Measurements from ENCODE around the gene IL31RA. TPM values are rescaled to one million over a fixed set of nuclear protein-coding genes. Genes with fewer than 3 reads are reported as not detected.

The IL31RA gene
- total RNA-seq, 2 donors from 2014 or later = 1.1 to 6.6 TPM

DNA sequence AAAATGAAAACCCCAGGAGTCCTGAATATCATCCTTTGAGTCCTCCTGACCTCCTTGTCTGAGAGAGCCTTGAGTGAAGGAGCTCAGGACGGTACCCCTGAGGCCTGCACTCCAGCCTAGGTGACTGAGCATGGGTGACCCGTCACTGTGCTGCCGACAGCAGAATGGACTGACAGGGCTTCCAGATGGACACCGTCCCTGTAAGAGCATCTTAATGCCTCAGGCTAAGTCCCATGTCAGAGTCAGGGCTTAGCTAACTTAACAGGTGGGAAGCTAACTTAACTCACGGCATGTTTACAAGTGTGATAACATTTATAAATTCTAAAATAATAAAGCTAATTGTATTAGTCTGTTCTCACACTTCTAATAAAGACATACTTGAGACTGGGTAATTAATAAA is 75.3 kb downstream of the IL31RA start:
- Histone ChIP-seq H3K4me1 (ENCODE audit: control insufficient read depth in 1 of 2, low read depth in 2 of 2) (peaks cover 0 to 4% of the 10 kb centered on the region in 2 donors), H3K36me3 (no peaks in the 10 kb centered on the region), H3K27me3 (replicated peaks; ENCODE audit: insufficient read depth) (no peaks in the 10 kb centered on the region), H3K9me3 (no peaks in the 10 kb centered on the region), H3K4me3 (no peak overlapping the region), H3K27ac (no peak overlapping the region)
- TF ChIP-seq, protein P1, sequence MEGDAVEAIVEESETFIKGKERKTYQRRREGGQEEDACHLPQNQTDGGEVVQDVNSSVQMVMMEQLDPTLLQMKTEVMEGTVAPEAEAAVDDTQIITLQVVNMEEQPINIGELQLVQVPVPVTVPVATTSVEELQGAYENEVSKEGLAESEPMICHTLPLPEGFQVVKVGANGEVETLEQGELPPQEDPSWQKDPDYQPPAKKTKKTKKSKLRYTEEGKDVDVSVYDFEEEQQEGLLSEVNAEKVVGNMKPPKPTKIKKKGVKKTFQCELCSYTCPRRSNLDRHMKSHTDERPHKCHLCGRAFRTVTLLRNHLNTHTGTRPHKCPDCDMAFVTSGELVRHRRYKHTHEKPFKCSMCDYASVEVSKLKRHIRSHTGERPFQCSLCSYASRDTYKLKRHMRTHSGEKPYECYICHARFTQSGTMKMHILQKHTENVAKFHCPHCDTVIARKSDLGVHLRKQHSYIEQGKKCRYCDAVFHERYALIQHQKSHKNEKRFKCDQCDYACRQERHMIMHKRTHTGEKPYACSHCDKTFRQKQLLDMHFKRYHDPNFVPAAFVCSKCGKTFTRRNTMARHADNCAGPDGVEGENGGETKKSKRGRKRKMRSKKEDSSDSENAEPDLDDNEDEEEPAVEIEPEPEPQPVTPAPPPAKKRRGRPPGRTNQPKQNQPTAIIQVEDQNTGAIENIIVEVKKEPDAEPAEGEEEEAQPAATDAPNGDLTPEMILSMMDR (IDR thresholded peaks at IDR 0.05) = no peak
- ATAC-seq (ENCODE audit: insufficient number of reproducible peaks, low FRiP score, low read depth) (no peak), DNase-seq (ENCODE audit: low spot score) (no peak)

DNA sequence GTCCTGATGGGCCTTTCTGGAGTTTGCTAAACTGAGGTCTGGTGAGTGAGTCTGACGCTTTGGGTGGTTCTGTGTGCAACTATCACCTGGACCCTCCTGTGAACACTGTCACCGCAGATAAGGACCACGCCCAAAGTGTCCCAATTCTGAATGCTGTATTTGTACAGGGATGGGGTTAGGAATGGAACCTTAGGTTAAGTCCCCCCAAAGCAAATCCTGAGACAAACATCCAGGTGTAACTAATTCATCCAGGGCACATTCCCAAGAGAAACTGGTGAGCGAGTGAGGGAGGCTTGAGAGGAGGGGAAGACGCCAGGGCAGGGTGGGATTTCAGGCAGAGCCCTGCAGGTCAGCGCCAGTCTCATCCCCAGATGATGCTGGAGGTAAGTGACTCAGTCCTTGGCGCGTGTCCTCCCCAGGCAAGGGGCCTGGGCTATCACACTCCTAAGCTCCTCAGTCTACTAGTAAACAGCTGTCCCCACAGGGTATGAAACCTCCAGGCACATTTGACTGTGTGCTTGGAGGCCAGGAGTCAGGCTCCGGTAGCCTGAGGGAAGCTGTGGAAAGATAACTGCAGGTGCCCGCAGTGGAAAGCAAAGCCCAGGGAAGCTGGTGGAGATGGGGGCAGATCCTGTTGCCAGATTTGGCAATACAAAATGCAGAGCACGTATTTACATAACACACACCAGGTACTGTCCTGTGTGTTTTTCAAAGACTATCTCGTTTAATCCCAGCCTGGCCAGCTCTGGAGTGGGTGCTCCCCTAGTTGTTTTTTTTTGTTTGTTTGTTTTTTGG is 76.9 kb downstream of the IL31RA start:
- ATAC-seq (ENCODE audit: insufficient number of reproducible peaks, low FRiP score, low read depth) = no peak
- TF ChIP-seq, protein P1 (IDR thresholded peaks at IDR 0.05) = no peak
- Histone ChIP-seq H3K9me3 (no peaks in the 10 kb centered on the region), H3K27ac (no peak overlapping the region), H3K4me1 (ENCODE audit: control insufficient read depth in 1 of 2, low read depth in 2 of 2) (peaks cover 0 to 4% of the 10 kb centered on the region in 2 donors), H3K36me3 (no peaks in the 10 kb centered on the region), H3K4me3 (no peak overlapping the region), H3K27me3 (replicated peaks; ENCODE audit: insufficient read depth) (no peaks in the 10 kb centered on the region)
- DNase-seq (ENCODE audit: low spot score) = no peak

DNA sequence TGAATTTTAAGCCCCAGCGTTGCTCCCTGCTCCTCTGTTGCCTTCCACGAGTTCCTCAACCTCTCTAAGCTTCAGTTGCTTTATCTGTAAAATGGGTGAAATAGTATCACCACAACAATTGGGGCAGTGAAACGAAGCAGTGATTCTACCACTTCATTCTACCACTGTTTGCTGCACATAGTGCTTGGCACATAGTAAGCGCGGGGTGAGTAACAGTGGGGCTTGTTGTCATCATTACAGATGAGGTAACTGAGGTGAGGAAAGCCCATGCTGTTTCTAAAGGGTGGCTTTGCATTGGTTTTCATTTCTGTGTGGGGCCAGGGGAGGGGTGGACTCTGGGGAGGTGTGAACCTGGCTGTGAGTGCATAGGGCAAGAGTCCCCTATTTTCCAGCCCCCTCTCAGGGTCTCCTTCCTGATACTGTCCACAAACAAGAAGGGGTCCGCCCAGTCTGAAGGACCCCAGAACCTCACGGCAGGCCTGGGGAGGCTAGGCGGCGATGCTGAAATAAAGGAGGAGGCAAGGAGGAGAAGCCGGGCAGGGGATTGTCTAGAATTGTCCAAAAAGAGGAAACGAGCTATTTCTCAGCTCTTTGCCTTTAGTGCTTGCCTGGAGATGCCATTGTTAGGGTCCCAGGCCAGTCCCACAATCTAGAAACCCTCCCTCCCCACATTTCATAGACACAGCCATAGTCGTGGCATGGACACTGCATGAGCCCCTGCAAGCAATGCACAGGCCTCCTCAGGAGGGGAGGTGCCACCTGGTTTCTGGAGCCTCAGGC is 78.1 kb downstream of the IL31RA start:
- no peak overlapping the region for H3K4me3 ChIP-seq
- no peaks in the 10 kb centered on the region for H3K9me3 ChIP-seq
- H3K27me3 ChIP-seq (replicated peaks; ENCODE audit: insufficient read depth) = no peaks in the 10 kb centered on the region
- H3K27ac ChIP-seq = no peak overlapping the region
- TF ChIP-seq, protein P1 (IDR thresholded peaks at IDR 0.05) = no peak
- H3K4me1 ChIP-seq (ENCODE audit: control insufficient read depth in 1 of 2, low read depth in 2 of 2) = no peaks in the 10 kb centered on the region
- H3K36me3 ChIP-seq = no peaks in the 10 kb centered on the region
- no peak for ATAC-seq (ENCODE audit: insufficient number of reproducible peaks, low FRiP score, low read depth)
- no peak for DNase-seq (ENCODE audit: low spot score)

DNA sequence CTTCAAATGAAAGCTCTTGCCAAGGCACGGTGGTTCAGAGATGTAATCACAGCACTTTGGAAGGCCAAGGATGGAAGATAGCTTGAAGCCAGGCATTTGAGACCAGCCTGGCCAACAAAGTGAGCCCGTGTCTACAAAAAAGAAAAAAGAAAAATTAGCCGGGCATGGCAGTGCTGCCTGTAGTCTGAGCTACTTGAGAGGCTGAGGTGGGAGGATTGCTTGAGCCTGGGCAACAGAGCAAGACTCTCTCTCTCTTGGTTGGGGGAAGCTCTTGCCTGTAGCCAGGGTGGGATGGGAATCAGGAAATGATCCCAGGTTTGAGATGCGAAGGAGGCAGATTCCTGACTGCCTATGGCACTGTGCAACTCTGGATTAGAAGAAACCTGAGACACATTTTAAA is 81.5 kb downstream of the IL31RA start:
- H3K27ac ChIP-seq = no peak overlapping the region
- H3K27me3 ChIP-seq (replicated peaks; ENCODE audit: insufficient read depth) = no peaks in the 10 kb centered on the region
- TF ChIP-seq, protein P1 (IDR thresholded peaks at IDR 0.05) = no peak
- H3K4me3 ChIP-seq = no peak overlapping the region
- no peaks in the 10 kb centered on the region for H3K4me1 ChIP-seq (ENCODE audit: control insufficient read depth in 1 of 2, low read depth in 2 of 2)
- no peak for DNase-seq (ENCODE audit: low spot score)
- H3K36me3 ChIP-seq = no peaks in the 10 kb centered on the region
- H3K9me3 ChIP-seq = no peaks in the 10 kb centered on the region
- ATAC-seq (ENCODE audit: insufficient number of reproducible peaks, low FRiP score, low read depth) = no peak

DNA sequence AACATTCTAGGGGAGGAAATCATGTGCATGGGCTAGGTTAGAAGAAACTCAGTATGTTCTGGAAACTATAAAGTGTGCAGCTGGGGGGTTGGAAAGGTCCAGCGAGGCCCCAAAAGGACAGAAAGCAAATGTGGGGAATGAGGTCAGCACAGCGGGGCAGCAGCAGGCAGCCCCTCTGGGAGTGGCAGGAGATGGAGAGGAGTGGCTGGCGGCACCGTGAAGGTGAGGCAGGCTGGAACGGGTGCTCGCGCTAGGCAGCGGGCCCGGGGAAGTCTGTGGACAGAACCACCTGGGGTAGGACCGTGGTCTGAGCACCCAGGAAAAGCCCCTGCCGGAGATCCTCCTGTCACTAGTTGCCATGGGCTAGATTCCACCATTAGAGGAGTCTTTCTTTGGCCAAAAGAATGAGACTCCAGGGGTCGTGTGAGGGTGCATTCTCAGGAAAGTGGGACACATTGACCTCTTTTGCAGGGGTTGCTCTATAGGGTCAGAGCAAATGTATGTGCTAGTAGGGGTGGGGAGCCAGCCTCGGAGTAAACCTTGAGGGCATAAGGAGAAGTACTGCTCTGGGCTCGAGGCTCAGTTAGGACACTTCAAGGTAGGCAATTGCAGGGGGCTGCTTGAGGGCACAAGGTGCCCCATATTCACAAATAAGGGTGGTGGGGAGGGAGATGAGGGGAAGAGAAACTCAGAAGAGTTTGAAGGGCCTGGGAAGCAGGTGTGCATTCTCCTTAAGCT is 82.4 kb downstream of the IL31RA start:
- Histone ChIP-seq H3K4me1 (ENCODE audit: control insufficient read depth in 1 of 2, low read depth in 2 of 2) (no peaks in the 10 kb centered on the region), H3K9me3 (no peaks in the 10 kb centered on the region), H3K27ac (no peak overlapping the region), H3K36me3 (peaks cover 2% of the 10 kb centered on the region), H3K4me3 (no peak overlapping the region), H3K27me3 (replicated peaks; ENCODE audit: insufficient read depth) (no peaks in the 10 kb centered on the region)
- DNase-seq (ENCODE audit: low spot score) (no peak), ATAC-seq (ENCODE audit: insufficient number of reproducible peaks, low FRiP score, low read depth) (no peak)
- TF ChIP-seq, protein P1 (IDR thresholded peaks at IDR 0.05) = no peak

Measured in thoracic aorta (tissue), 2 donors.